GM21390 (cell line): ENCODE results near the gene PIK3C2B.

Source experiments
- ATAC-seq: cut with Tn5 transposase; IDR thresholded peaks from one replicate; pipeline ENCODE4 v1.9.1; 2021; ENCODE audit not compliant: unreplicated experiment

The PIK3C2B gene

GRCh38 chr1:204445860-204446412, 48.7 kb downstream of the PIK3C2B start:
- ATAC-seq: no peak
